ENCODE measurements around the gene GARNL3.

GRCh38 chr9:127398715-127399400 is 134.3 kb downstream of the GARNL3 start:
- TF ChIP-seq CTCF (IDR thresholded peaks at IDR 0.05) = no peak
- no peak for TF ChIP-seq EZH2 (IDR thresholded peaks at IDR 0.05; ENCODE audit: borderline replicate concordance, insufficient read depth, low read depth, low read length, poor library complexity, severe bottlenecking)
